Astrocyte (in vitro differentiated cells and primary cell): ENCODE data around the gene CTBP1. TPM values are rescaled to one million over a fixed set of nuclear protein-coding genes. Genes with fewer than 3 reads are reported as not detected.

Experiments
- DNase-seq: peaks from one replicate; pipeline ENCODE4 v3.0.0-alpha.2; 2010; ENCODE audit warnings: low read depth
- FAIRE-seq: peaks from 2 replicates; lab custom pipeline; 2011; peaks lifted over from hg19 to GRCh38; lab: Jason Lieb, UNC
- H2AFZ ChIP-seq: 2 replicates; pipeline ENCODE4 v1.6.0; 2012; ENCODE audit warnings: low read depth, low read length, inconsistent platforms
- H3K27ac ChIP-seq: 2 replicates; pipeline ENCODE4 v1.5.1; 2011; ENCODE audit warnings: low read depth, low read length, inconsistent platforms
- H3K27me3 ChIP-seq: 2 replicates; pipeline ENCODE4 v1.6.0; 2011; ENCODE audit warnings: low read length, inconsistent platforms; ENCODE audit not compliant: insufficient read depth
- H3K36me3 ChIP-seq: 2 replicates; pipeline ENCODE4 v1.5.1; 2011; ENCODE audit warnings: low read length, inconsistent platforms; ENCODE audit not compliant: insufficient read depth
- H3K4me1 ChIP-seq: 2 replicates; pipeline ENCODE4 v1.5.1; 2011; ENCODE audit warnings: low read length, inconsistent platforms; ENCODE audit not compliant: insufficient read depth
- H3K4me2 ChIP-seq: 2 replicates; pipeline ENCODE4 v1.6.0; 2012; ENCODE audit warnings: low read length, inconsistent platforms
- H3K4me3 ChIP-seq: 2 replicates; pipeline ENCODE4 v1.5.1; 2011; ENCODE audit warnings: low read depth, mild to moderate bottlenecking, low read length, inconsistent platforms; ENCODE audit not compliant: insufficient read depth
- H3K79me2 ChIP-seq: 2 replicates; pipeline ENCODE4 v1.6.0; 2012; ENCODE audit warnings: mild to moderate bottlenecking, low read length, inconsistent platforms; ENCODE audit not compliant: insufficient read depth
- H3K9ac ChIP-seq: 2 replicates; pipeline ENCODE4 v1.6.0; 2012; ENCODE audit warnings: mild to moderate bottlenecking, low read length, inconsistent platforms
- H3K9me3 ChIP-seq: 2 replicates; pipeline ENCODE4 v1.5.1; 2012; ENCODE audit warnings: low read depth, mild to moderate bottlenecking, low read length, inconsistent platforms; ENCODE audit not compliant: insufficient read depth
- H4K20me1 ChIP-seq: 2 replicates; pipeline ENCODE4 v1.6.0; 2012; ENCODE audit warnings: low read length, inconsistent platforms; ENCODE audit not compliant: insufficient read depth
- H3K27ac Mint-ChIP-seq: one replicate; pipeline ENCODE4 v1.8.0; 2021; ENCODE audit warnings: mild to moderate bottlenecking, mixed read lengths; ENCODE audit not compliant: unreplicated experiment
- H3K27me3 Mint-ChIP-seq: one replicate; pipeline ENCODE4 v1.8.0; 2021; ENCODE audit warnings: low read depth, mixed read lengths; ENCODE audit not compliant: unreplicated experiment
- H3K36me3 Mint-ChIP-seq: one replicate; pipeline ENCODE4 v1.8.0; 2021; ENCODE audit warnings: low read depth, mixed read lengths; ENCODE audit not compliant: unreplicated experiment
- H3K4me1 Mint-ChIP-seq: one replicate; pipeline ENCODE4 v1.8.0; 2021; ENCODE audit warnings: low read depth, mixed read lengths; ENCODE audit not compliant: unreplicated experiment
- H3K4me3 Mint-ChIP-seq: one replicate; pipeline ENCODE4 v1.8.0; 2021; ENCODE audit warnings: mild to moderate bottlenecking, moderate library complexity, mixed read lengths; ENCODE audit not compliant: unreplicated experiment
- H3K9me3 Mint-ChIP-seq: one replicate; pipeline ENCODE4 v1.8.0; 2021; ENCODE audit warnings: mild to moderate bottlenecking, mixed read lengths; ENCODE audit not compliant: unreplicated experiment
- CTCF ChIP-seq: IDR thresholded peaks from 2 replicates; pipeline ENCODE4 v1.5.1; 2011; ENCODE audit warnings: low read depth, mild to moderate bottlenecking, inconsistent platforms, low read length, moderate library complexity; ENCODE audit not compliant: insufficient read depth
- EZH2 ChIP-seq: IDR thresholded peaks from 2 replicates; pipeline ENCODE4 v1.6.1; 2012; ENCODE audit warnings: mild to moderate bottlenecking, low read length, inconsistent platforms; ENCODE audit not compliant: insufficient read depth
- total RNA-seq: library from RNA; stranded (reverse); gene quantifications from 2 replicates; pipeline ENCODE4 v1.2.1, GENCODE V29; 2021

The CTBP1 gene
- total RNA-seq, 1 donor from 2014 or later, result 136 TPM

DNA sequence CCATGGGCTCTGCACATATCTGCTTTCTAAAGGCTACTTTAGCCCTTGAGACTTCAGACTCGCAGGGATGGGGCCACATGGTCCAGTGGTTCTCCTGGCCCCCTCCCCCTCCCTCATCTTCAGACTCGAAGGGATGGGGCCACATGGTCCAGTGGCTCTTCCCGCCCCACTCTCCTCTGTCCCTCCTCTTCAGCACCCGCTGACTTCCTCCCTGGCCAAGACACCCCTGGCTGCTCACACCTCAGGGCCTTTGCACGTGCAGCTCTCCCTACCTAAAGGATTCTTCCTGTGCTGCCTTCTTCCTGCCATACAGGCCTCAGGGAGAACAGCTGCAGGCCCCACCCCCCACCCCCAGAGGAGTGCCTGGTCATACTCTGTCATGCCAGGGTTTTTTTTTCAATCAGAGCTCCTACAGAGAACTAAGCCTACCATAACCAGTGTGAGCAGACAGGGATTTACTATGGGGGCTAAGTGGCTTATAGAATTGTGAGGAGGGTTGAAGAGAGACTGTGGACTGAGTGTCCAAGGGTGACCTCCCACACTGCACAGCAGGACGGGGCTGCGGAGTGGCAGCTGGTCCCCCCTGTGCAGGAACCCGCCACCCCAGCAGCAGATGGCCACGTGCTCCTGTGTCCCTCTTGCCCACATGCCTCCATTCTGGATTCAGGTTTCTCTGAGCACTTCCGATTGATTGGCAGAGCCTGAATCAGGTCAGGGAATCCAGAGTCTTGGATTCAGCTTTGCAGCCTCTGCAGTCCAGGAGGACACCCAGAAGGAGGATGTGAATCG is 70.4 kb downstream of the CTBP1 start:
- Mint-ChIP-seq H3K27ac (peak overlapping the region; percentile 66), H3K27me3 (peaks cover 11% of the 10 kb centered on the region), H3K4me1 (no peaks in the 10 kb centered on the region), H3K4me3 (no peak overlapping the region), H3K9me3 (peaks cover 28% of the 10 kb centered on the region), H3K36me3 (peaks cover 7% of the 10 kb centered on the region)
- Histone ChIP-seq H3K4me1 (peaks cover 11% of the 10 kb centered on the region), H3K9me3 (no peaks in the 10 kb centered on the region), H3K4me2 (no peak overlapping the region), H3K4me3 (no peak overlapping the region), H3K36me3 (no peaks in the 10 kb centered on the region), H4K20me1 (no peaks in the 10 kb centered on the region), H3K79me2 (no peaks in the 10 kb centered on the region), H3K9ac (no peak overlapping the region), H3K27ac (no peak overlapping the region), H2AFZ (no peak overlapping the region), H3K27me3 (no peaks in the 10 kb centered on the region)
- no peak for FAIRE-seq
- TF ChIP-seq EZH2 (no peak), CTCF (no peak)
- no peak for DNase-seq

GRCh38 chr4:1177274-1178141 is 71.4 kb downstream of the CTBP1 start:
- H3K36me3 Mint-ChIP-seq, result peaks cover 7% of the 10 kb centered on the region
- peaks cover 12% of the 10 kb centered on the region for H3K4me1 ChIP-seq
- TF ChIP-seq EZH2 (no peak), CTCF (no peak)
- no peak overlapping the region for H3K27ac Mint-ChIP-seq
- DNase-seq (peak; percentile 68), FAIRE-seq (no peak)
- H3K9ac ChIP-seq, result no peak overlapping the region
- no peak overlapping the region for H2AFZ ChIP-seq
- H3K4me3 Mint-ChIP-seq, result no peak overlapping the region
- no peaks in the 10 kb centered on the region for H4K20me1 ChIP-seq
- H3K9me3 ChIP-seq, result no peaks in the 10 kb centered on the region
- H3K27me3 ChIP-seq, result peaks cover 4% of the 10 kb centered on the region
- H3K9me3 Mint-ChIP-seq, result peaks cover 26% of the 10 kb centered on the region
- no peaks in the 10 kb centered on the region for H3K79me2 ChIP-seq
- H3K36me3 ChIP-seq, result no peaks in the 10 kb centered on the region
- no peak overlapping the region for H3K4me2 ChIP-seq
- no peak overlapping the region for H3K4me3 ChIP-seq
- H3K27me3 Mint-ChIP-seq, result peaks cover 14% of the 10 kb centered on the region
- no peak overlapping the region for H3K27ac ChIP-seq
- no peaks in the 10 kb centered on the region for H3K4me1 Mint-ChIP-seq
